ENCODE results near the gene ATG9B. TPM values are rescaled to one million over a fixed set of nuclear protein-coding genes. Genes with fewer than 3 reads are reported as not detected.

ATG9B gene
- total and polyA plus RNA-seq, 9 of the 15 experiments (the other 6 are each of a cell fraction or from before 2014, with no cell fraction given), result 0.29 to 8.0 (median 2.1) TPM

DNA sequence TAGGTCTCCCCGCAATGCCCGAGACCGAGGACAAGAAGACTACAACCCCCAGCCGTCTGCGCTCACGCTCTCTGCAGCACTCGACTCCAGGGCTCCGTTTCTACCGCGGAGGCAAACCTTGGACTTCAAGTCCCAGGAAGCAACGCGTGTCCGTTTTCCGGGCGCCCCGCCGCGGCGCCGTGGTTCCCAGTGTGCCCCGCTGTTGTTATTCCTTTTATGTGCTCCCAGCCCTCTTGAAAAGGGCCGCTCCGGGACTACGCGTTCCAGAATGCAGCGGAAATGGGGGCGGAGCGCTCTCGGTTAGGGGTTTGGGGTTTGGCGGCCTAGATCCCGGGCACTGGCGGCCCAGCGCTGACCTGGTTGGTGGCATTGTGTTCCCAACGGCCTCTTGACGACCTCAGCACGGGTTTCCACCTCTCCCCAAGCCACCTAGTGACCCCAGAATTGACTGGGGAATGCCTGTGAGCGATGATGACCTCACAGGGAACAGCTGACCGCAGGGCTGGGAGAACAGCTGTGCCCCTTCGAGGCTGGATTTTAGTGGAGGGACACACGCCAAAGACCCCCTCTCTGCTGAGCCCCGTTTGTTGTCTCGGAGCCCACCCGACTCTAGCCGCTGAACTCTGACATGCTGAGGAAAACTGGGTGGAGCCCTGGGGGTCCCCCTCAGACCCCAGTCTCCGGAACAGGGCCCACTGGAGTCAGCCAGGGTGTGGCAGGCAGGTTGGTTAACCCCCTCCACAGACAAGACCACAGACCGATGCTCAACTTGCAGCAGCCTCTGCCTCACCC, 33.9 kb upstream of the ATG9B start (continued):
- 0 out of 2 replicates have a peak, but pooled peaks have one; percentile 14 for TF ChIP-seq HDAC8 (tag; IDR thresholded peaks at IDR 0.05)
- TF ChIP-seq, protein P1, sequence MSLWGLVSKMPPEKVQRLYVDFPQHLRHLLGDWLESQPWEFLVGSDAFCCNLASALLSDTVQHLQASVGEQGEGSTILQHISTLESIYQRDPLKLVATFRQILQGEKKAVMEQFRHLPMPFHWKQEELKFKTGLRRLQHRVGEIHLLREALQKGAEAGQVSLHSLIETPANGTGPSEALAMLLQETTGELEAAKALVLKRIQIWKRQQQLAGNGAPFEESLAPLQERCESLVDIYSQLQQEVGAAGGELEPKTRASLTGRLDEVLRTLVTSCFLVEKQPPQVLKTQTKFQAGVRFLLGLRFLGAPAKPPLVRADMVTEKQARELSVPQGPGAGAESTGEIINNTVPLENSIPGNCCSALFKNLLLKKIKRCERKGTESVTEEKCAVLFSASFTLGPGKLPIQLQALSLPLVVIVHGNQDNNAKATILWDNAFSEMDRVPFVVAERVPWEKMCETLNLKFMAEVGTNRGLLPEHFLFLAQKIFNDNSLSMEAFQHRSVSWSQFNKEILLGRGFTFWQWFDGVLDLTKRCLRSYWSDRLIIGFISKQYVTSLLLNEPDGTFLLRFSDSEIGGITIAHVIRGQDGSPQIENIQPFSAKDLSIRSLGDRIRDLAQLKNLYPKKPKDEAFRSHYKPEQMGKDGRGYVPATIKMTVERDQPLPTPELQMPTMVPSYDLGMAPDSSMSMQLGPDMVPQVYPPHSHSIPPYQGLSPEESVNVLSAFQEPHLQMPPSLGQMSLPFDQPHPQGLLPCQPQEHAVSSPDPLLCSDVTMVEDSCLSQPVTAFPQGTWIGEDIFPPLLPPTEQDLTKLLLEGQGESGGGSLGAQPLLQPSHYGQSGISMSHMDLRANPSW (CRISPR knock-in tag; IDR thresholded peaks at IDR 0.05), result 0 out of 2 replicates have a peak, but pooled peaks have one; percentile 75
- TF ChIP-seq MTA2 (IDR thresholded peaks at IDR 0.05; ENCODE audit: low read depth), result no peak
- TF ChIP-seq SMAD3 (CRISPR knock-in tag; conservative IDR thresholded peaks at IDR 0.05), result no peak
- TF ChIP-seq NFIC (IDR thresholded peaks at IDR 0.05), result peak; percentile 24; the same call in 1 of the 2 replicates
- peak; percentile 61; the same call in 1 of the 2 replicates for TF ChIP-seq SREBF1 (IDR thresholded peaks at IDR 0.05; ENCODE audit: borderline replicate concordance, low read depth, low read length)
- peak; percentile 23 for TF ChIP-seq RBM39 (optimal IDR thresholded peaks at IDR 0.05; ENCODE audit: low read depth, low read length)
- TF ChIP-seq GABPB2 (CRISPR knock-in tag; conservative IDR thresholded peaks at IDR 0.05), result no peak; the same call in 1 of the 2 replicates
- peak; percentile 97 for TF ChIP-seq ELF1 (tag; IDR thresholded peaks at IDR 0.05)
- TF ChIP-seq GABPB1 (CRISPR knock-in tag; IDR thresholded peaks at IDR 0.05), result peak; percentile 92
- TF ChIP-seq CAMTA2 (CRISPR knock-in tag; conservative IDR thresholded peaks at IDR 0.05), result peak; percentile 87; the same call in 1 of the 2 replicates
- TF ChIP-seq RFX1 (IDR thresholded peaks at IDR 0.05), result no peak
- peak; percentile 80 for TF ChIP-seq TCF7L2 (IDR thresholded peaks at IDR 0.05; ENCODE audit: low read depth, low read length)
- TF ChIP-seq ZZZ3 (IDR thresholded peaks at IDR 0.05), result no peak
- no peak for TF ChIP-seq SLC30A9 (CRISPR knock-in tag; IDR thresholded peaks at IDR 0.05)
- TF ChIP-seq, protein P2, sequence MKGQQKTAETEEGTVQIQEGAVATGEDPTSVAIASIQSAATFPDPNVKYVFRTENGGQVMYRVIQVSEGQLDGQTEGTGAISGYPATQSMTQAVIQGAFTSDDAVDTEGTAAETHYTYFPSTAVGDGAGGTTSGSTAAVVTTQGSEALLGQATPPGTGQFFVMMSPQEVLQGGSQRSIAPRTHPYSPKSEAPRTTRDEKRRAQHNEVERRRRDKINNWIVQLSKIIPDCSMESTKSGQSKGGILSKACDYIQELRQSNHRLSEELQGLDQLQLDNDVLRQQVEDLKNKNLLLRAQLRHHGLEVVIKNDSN (CRISPR knock-in tag; IDR thresholded peaks at IDR 0.05), result no peak
- peak; percentile 90 to 95; a peak in 3 of 4 replicates for TF ChIP-seq SIN3A (IDR thresholded peaks at IDR 0.05; ENCODE audit: borderline replicate concordance in 2 of 2, control insufficient read depth in 1 of 2, low read depth in 2 of 2, low read length in 2 of 2)
- peak; percentile 77 for TF ChIP-seq TBP (optimal IDR thresholded peaks at IDR 0.05; ENCODE audit: low read depth, low read length)
- 0 out of 2 replicates have a peak, but pooled peaks have one; percentile 48 for TF ChIP-seq BCL6 (CRISPR knock-in tag; IDR thresholded peaks at IDR 0.05)
- no peak for TF ChIP-seq RBM17 (IDR thresholded peaks at IDR 0.05; ENCODE audit: borderline replicate concordance, low read depth, low read length)
- peak; percentile 97 to 98 for TF ChIP-seq FOXK2 (conservative IDR thresholded peaks at IDR 0.05 in 1 of 2, IDR thresholded peaks at IDR 0.05 in 1 of 2; ENCODE audit: low read depth in 2 of 2)
- TF ChIP-seq YY1 (IDR thresholded peaks at IDR 0.05; ENCODE audit: borderline replicate concordance in 1 of 3, control insufficient read depth in 1 of 3, extremely low read depth in 1 of 3, insufficient read depth in 3 of 3, insufficient read length in 1 of 3, insufficient replicate concordance in 2 of 3, low read depth in 1 of 3, low read length in 2 of 3), result peak; percentile 6 to 87 (median 82)
